ENCODE data around the gene RPS6KA3.
A peak's percentile ranks its signal among the peaks of the same experiment; 100 is the strongest.

Gene RPS6KA3

DNA sequence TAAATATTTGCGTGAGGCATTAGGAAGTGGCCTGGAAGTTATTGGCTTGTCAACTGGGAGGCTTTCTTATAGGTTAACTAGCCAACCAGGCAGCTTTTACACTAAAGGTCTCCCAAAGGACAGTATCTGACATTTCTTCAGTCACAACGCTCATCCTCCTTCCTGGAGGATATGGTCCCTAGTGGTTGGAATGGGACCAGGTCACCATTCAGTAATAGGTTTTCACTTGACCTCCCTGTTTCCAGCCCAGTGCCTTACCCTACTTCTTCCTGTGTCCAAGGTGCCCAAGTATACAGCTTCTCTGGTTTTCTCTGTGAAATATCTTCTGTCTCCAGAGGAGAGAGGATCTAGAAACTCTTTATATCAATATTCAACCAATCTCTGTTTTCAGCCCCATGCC is 38.5 kb downstream of the RPS6KA3 start:
- H3K27ac ChIP-seq (ENCODE audit: low read depth, low read length), result no peak overlapping the region
- no peak overlapping the region for H3K9ac ChIP-seq (ENCODE audit: low read length in 5 of 5)
- H3K4me1 ChIP-seq (ENCODE audit: control insufficient read depth in 5 of 5, insufficient read depth in 5 of 5, low read length in 5 of 5), result peaks cover 0 to 11% (median 7%) of the 10 kb centered on the region in 5 donors
- H3K4me3 ChIP-seq (ENCODE audit: low read depth in 1 of 5, low read length in 5 of 5), result no peak overlapping the region
- H3K36me3 ChIP-seq (ENCODE audit: control insufficient read depth in 5 of 5, insufficient read depth in 5 of 5, low read length in 5 of 5), result peaks cover 0 to 5% (median 3%) of the 10 kb centered on the region in 5 donors
- no peaks in the 10 kb centered on the region for H3K9me3 ChIP-seq (ENCODE audit: control insufficient read depth in 5 of 5, low read length in 5 of 5)
- peaks cover 0 to 7% (median 0%) of the 10 kb centered on the region in 5 donors for H3K27me3 ChIP-seq (ENCODE audit: control insufficient read depth in 5 of 5, insufficient read depth in 4 of 5, low read length in 5 of 5)

DNA sequence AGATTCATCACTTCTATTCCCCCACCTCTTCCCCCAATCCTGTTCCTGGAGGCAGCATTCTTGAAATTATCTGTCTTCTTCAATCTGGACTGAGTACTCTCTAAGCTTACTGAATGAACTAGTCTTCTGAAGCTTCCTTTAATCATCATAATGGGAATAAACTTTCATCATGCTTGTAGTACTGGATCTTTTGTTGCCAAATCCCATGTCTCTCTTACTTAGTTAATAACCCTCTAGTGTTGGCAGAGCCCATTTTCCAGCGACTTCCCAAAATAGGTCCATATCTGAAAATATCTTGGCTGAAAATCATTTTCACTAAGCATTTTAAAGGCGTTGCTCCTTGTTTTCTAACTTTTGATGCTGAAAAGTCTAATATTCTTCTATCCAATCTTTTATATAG is 39.6 kb downstream of the RPS6KA3 start:
- Histone ChIP-seq H3K9ac (ENCODE audit: low read length in 5 of 5) (no peak overlapping the region), H3K4me1 (ENCODE audit: control insufficient read depth in 5 of 5, insufficient read depth in 5 of 5, low read length in 5 of 5) (peaks cover 0 to 11% (median 7%) of the 10 kb centered on the region in 5 donors), H3K27ac (ENCODE audit: low read depth, low read length) (no peak overlapping the region), H3K27me3 (ENCODE audit: control insufficient read depth in 5 of 5, insufficient read depth in 4 of 5, low read length in 5 of 5) (peaks cover 0 to 7% (median 0%) of the 10 kb centered on the region in 5 donors), H3K9me3 (ENCODE audit: control insufficient read depth in 5 of 5, low read length in 5 of 5) (no peaks in the 10 kb centered on the region), H3K36me3 (ENCODE audit: control insufficient read depth in 5 of 5, insufficient read depth in 5 of 5, low read length in 5 of 5) (peaks cover 0 to 5% (median 0%) of the 10 kb centered on the region in 5 donors), H3K4me3 (ENCODE audit: low read depth in 1 of 5, low read length in 5 of 5) (no peak overlapping the region)

DNA sequence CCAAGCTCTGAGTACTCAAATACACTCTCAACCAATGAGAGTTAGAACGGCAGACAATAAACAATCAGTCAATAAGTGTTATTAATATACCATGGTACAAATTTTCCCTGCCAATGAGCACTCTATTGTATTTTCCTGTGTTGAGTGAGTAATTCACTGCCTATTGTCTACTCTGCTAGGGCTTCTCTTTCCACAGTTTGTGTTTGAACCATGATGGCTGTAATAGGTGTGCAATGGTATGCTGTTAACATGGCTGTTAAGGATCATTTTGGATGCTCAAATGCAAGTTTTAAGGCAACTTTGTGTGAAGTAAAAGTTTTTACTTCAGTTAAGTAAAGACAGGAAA is 41.2 kb downstream of the RPS6KA3 start:
- H3K4me1 ChIP-seq (ENCODE audit: control insufficient read depth in 5 of 5, insufficient read depth in 5 of 5, low read length in 5 of 5), result peaks cover 0 to 11% (median 10%) of the 10 kb centered on the region in 5 donors
- H3K36me3 ChIP-seq (ENCODE audit: control insufficient read depth in 5 of 5, insufficient read depth in 5 of 5, low read length in 5 of 5), result peaks cover 0 to 5% (median 0%) of the 10 kb centered on the region in 5 donors
- no peak overlapping the region for H3K9ac ChIP-seq (ENCODE audit: low read length in 5 of 5)
- H3K27ac ChIP-seq (ENCODE audit: low read depth, low read length), result no peak overlapping the region
- H3K4me3 ChIP-seq (ENCODE audit: low read depth in 1 of 5, low read length in 5 of 5), result no peak overlapping the region
- peaks cover 0 to 4% (median 0%) of the 10 kb centered on the region in 5 donors for H3K27me3 ChIP-seq (ENCODE audit: control insufficient read depth in 5 of 5, insufficient read depth in 4 of 5, low read length in 5 of 5)
- no peaks in the 10 kb centered on the region for H3K9me3 ChIP-seq (ENCODE audit: control insufficient read depth in 5 of 5, low read length in 5 of 5)

DNA sequence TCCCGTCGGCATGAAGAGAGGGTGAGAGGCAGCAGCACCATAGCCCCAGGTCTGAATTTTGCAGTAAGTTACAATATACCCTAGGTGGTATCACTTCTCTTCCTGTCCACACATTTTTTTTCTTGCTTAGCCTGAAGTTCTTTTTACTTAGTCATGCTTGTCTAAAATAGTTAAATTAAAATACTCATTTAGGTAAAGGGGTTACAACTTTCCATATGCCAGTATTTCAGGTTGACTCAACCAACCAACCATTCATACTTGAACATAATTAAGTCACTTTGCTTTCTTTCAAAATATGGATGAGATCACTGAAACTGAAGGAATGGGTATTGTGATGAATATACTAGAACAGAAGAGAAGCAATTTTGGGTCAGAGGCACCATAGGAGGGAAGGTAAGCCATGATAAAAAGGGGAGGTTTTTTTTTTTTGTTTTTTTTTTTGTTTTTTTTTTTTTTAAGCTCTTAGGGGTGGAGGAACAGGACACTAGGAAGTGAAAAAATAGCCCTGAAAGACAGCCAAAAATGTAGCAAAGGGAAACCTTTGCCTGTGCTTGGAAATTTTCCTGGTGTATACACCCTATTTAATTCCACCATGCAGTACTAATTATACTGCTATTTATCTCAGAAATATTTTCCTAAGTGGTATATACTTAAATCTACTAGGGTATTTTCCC is 41.8 kb downstream of the RPS6KA3 start:
- Histone ChIP-seq H3K9ac (ENCODE audit: low read length in 5 of 5) (no peak overlapping the region), H3K4me3 (ENCODE audit: low read depth in 1 of 5, low read length in 5 of 5) (no peak overlapping the region), H3K27me3 (ENCODE audit: control insufficient read depth in 5 of 5, insufficient read depth in 4 of 5, low read length in 5 of 5) (peaks cover 0 to 4% (median 0%) of the 10 kb centered on the region in 5 donors), H3K36me3 (ENCODE audit: control insufficient read depth in 5 of 5, insufficient read depth in 5 of 5, low read length in 5 of 5) (peaks cover 0 to 5% (median 0%) of the 10 kb centered on the region in 5 donors), H3K4me1 (ENCODE audit: control insufficient read depth in 5 of 5, insufficient read depth in 5 of 5, low read length in 5 of 5) (peaks cover 0 to 11% (median 10%) of the 10 kb centered on the region in 5 donors), H3K27ac (ENCODE audit: low read depth, low read length) (no peak overlapping the region), H3K9me3 (ENCODE audit: control insufficient read depth in 5 of 5, low read length in 5 of 5) (no peaks in the 10 kb centered on the region)

DNA sequence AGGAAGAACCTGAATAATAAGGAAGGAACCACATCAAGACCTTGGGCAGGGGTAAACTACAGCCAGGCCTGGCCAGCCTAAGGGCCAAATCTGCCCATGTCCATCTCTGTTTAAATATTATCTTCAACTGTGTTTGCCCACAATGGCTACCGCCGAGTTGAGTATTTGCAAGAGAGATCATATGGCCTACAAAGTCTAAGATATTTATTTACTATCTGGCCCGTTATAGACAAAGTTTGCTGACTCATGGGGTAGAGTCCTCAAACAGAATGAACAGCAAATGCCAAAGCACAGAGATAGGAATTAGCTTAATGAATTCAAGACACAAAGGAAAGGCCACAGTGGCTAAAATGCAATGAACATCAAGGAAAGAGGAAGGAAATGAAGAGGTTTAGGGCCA is 44.8 kb downstream of the RPS6KA3 start:
- Histone ChIP-seq H3K36me3 (ENCODE audit: control insufficient read depth in 5 of 5, insufficient read depth in 5 of 5, low read length in 5 of 5) (no peaks in the 10 kb centered on the region), H3K27ac (ENCODE audit: low read depth, low read length) (no peak overlapping the region), H3K27me3 (ENCODE audit: control insufficient read depth in 5 of 5, insufficient read depth in 4 of 5, low read length in 5 of 5) (peaks cover 0 to 4% (median 0%) of the 10 kb centered on the region in 5 donors), H3K4me3 (ENCODE audit: low read depth in 1 of 5, low read length in 5 of 5) (no peak overlapping the region), H3K4me1 (ENCODE audit: control insufficient read depth in 5 of 5, insufficient read depth in 5 of 5, low read length in 5 of 5) (peaks cover 0 to 11% (median 8%) of the 10 kb centered on the region in 5 donors), H3K9ac (ENCODE audit: low read length in 5 of 5) (no peak overlapping the region), H3K9me3 (ENCODE audit: control insufficient read depth in 5 of 5, low read length in 5 of 5) (no peaks in the 10 kb centered on the region)

DNA sequence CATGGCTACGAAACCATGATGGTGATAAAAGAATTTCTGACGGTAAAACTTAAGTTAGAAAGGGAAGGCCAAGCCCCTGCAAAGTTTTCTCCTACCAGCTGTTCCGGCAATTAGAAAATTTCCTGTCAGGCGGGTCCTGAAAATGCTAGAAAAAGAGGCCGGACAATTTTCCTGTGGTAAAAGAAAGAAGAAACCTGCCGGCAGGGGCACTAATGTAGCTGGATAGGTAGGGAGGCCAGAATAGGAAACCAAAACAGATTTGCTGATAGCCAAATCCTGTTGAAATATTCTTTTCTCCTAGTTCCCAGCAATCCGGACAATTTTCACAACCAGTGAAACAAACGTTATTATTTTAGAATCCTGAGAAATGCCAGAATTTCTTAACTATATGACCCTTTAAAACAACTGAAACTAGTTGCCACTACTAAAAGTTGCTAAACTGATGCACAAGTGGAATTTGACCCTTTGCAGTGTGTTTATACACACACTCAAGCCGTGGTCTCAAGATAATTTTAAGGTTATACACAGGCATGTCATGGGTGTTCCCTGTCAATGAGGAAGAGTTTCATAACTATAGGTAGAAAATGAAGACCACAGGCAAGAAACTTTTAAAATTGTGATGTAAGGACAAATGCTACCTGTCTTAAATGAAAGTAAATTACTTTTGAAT is 47.7 kb downstream of the RPS6KA3 start:
- Histone ChIP-seq H3K36me3 (ENCODE audit: control insufficient read depth in 5 of 5, insufficient read depth in 5 of 5, low read length in 5 of 5) (no peaks in the 10 kb centered on the region), H3K9me3 (ENCODE audit: control insufficient read depth in 5 of 5, low read length in 5 of 5) (no peaks in the 10 kb centered on the region), H3K4me3 (ENCODE audit: low read depth in 1 of 5, low read length in 5 of 5) (peak overlapping the region in 2 of 5 donors; percentile 42 to 48), H3K4me1 (ENCODE audit: control insufficient read depth in 5 of 5, insufficient read depth in 5 of 5, low read length in 5 of 5) (peaks cover 0 to 4% (median 0%) of the 10 kb centered on the region in 5 donors), H3K9ac (ENCODE audit: low read length in 5 of 5) (peak overlapping the region in 1 of 5 donors; percentile 39), H3K27ac (ENCODE audit: low read depth, low read length) (peak overlapping the region; percentile 76), H3K27me3 (ENCODE audit: control insufficient read depth in 5 of 5, insufficient read depth in 4 of 5, low read length in 5 of 5) (peaks cover 0 to 6% (median 0%) of the 10 kb centered on the region in 5 donors)

DNA sequence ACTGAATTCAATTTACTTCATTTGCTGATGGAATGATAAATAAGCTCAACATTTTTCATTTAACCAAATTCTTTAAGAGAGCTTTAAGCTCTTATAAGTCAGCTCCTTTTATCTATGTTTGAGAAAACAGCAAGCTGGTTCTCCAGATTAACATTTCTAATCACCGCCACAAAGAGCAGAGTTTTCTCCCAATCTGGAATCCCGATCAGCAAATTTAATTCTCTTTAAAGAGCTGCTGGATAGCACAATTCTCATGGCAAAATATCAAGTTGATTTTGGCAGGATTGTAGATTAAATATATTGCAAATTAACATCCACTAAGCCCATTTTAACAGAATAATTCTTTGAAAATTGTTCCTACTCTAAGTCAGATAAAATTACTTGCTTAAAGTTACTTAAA is 48.8 kb downstream of the RPS6KA3 start:
- no peaks in the 10 kb centered on the region for H3K36me3 ChIP-seq (ENCODE audit: control insufficient read depth in 5 of 5, insufficient read depth in 5 of 5, low read length in 5 of 5)
- peaks cover 0 to 4% (median 0%) of the 10 kb centered on the region in 5 donors for H3K4me1 ChIP-seq (ENCODE audit: control insufficient read depth in 5 of 5, insufficient read depth in 5 of 5, low read length in 5 of 5)
- peak overlapping the region in 1 of 5 donors; percentile 33 for H3K9ac ChIP-seq (ENCODE audit: low read length in 5 of 5)
- peak overlapping the region in 3 of 5 donors; percentile 26 to 48 (median 42) for H3K4me3 ChIP-seq (ENCODE audit: low read depth in 1 of 5, low read length in 5 of 5)
- H3K9me3 ChIP-seq (ENCODE audit: control insufficient read depth in 5 of 5, low read length in 5 of 5), result no peaks in the 10 kb centered on the region
- H3K27me3 ChIP-seq (ENCODE audit: control insufficient read depth in 5 of 5, insufficient read depth in 4 of 5, low read length in 5 of 5), result peaks cover 0 to 6% (median 0%) of the 10 kb centered on the region in 5 donors
- H3K27ac ChIP-seq (ENCODE audit: low read depth, low read length), result peak overlapping the region; percentile 76

DNA sequence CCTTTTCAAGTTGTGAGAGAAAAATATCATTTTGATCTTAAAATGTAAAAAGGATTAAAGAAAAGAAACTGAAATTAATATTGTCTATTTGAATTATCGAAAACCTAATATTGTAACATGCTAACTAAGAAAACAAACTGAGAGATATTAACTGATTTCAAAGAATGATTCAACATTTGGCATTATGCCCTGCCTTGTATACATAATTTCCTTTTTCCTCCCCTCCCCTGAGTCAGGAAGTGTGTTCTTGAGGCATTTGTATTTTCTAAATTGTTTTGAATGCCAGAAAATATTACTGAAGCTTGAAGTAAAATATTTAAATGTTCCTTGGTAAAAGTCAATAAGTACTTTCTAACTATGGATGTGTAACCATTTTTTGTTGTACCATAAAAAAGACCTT is 49.4 kb downstream of the RPS6KA3 start:
- no peak overlapping the region for H3K9ac ChIP-seq (ENCODE audit: low read length in 5 of 5)
- peak overlapping the region; percentile 76 for H3K27ac ChIP-seq (ENCODE audit: low read depth, low read length)
- H3K4me3 ChIP-seq (ENCODE audit: low read depth in 1 of 5, low read length in 5 of 5), result peak overlapping the region in 3 of 5 donors; percentile 26 to 40 (median 32)

DNA sequence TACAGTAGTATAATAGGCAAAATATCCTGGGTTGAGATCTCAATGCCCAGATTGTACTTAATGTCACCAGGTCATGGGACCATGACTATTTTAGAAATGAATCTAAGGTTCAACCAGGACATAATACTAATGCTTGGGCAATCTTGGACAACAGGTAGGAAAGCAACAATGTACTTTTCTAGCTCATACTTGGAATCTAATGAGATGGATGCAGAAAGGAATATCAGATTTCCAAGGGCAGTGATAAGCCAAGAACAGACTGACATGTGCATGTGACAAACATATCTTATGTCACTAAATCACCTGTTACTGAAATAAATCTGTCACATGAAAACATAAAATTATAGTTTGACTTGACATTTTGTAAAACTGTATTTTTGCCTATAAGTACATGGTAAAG is 51.1 kb downstream of the RPS6KA3 start:
- Histone ChIP-seq H3K36me3 (ENCODE audit: control insufficient read depth in 5 of 5, insufficient read depth in 5 of 5, low read length in 5 of 5) (no peaks in the 10 kb centered on the region), H3K27ac (ENCODE audit: low read depth, low read length) (no peak overlapping the region), H3K9ac (ENCODE audit: low read length in 5 of 5) (no peak overlapping the region), H3K4me3 (ENCODE audit: low read depth in 1 of 5, low read length in 5 of 5) (no peak overlapping the region), H3K4me1 (ENCODE audit: control insufficient read depth in 5 of 5, insufficient read depth in 5 of 5, low read length in 5 of 5) (peaks cover 0 to 3% (median 0%) of the 10 kb centered on the region in 5 donors), H3K27me3 (ENCODE audit: control insufficient read depth in 5 of 5, insufficient read depth in 4 of 5, low read length in 5 of 5) (peaks cover 0 to 6% (median 0%) of the 10 kb centered on the region in 5 donors), H3K9me3 (ENCODE audit: control insufficient read depth in 5 of 5, low read length in 5 of 5) (no peaks in the 10 kb centered on the region)

More for the DNA sequence above, 49.4 kb downstream of the RPS6KA3 start:
- H3K36me3 ChIP-seq (ENCODE audit: control insufficient read depth in 5 of 5, insufficient read depth in 5 of 5, low read length in 5 of 5), result no peaks in the 10 kb centered on the region
- peaks cover 0 to 4% (median 0%) of the 10 kb centered on the region in 5 donors for H3K4me1 ChIP-seq (ENCODE audit: control insufficient read depth in 5 of 5, insufficient read depth in 5 of 5, low read length in 5 of 5)
- H3K9me3 ChIP-seq (ENCODE audit: control insufficient read depth in 5 of 5, low read length in 5 of 5), result no peaks in the 10 kb centered on the region
- H3K27me3 ChIP-seq (ENCODE audit: control insufficient read depth in 5 of 5, insufficient read depth in 4 of 5, low read length in 5 of 5), result peaks cover 0 to 6% (median 0%) of the 10 kb centered on the region in 5 donors

DNA sequence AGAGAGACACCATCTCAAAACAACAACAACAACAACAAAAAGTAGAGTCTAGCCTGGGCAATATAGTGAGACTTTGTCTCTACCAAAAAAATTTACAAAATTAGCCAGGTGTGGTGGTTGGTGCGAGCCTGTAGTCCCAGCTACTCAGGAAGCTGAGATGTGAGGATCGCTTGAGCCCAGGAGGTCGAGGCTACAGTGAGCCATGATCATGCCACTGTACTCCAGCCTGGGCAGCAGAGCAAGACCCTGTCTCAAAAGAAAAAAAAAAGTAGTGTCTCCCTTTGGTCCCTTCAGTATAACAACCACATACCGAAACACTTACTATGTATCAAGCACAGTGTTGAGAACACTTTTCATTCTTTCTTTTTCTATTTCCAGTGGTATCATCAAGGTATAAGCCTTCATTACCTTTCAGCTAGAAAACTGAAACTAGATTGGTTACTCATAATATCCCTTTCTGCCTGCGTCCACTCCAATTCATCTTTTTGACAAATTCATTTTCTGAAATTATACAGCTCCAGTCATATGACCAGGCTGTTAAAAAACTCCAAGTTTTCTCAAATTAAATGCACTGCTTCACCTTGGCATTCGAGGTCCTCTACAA is 54.1 kb downstream of the RPS6KA3 start:
- Histone ChIP-seq H3K9me3 (ENCODE audit: control insufficient read depth in 5 of 5, low read length in 5 of 5) (no peaks in the 10 kb centered on the region), H3K4me3 (ENCODE audit: low read depth in 1 of 5, low read length in 5 of 5) (no peak overlapping the region), H3K4me1 (ENCODE audit: control insufficient read depth in 5 of 5, insufficient read depth in 5 of 5, low read length in 5 of 5) (peaks cover 0 to 3% (median 0%) of the 10 kb centered on the region in 5 donors), H3K9ac (ENCODE audit: low read length in 5 of 5) (no peak overlapping the region), H3K36me3 (ENCODE audit: control insufficient read depth in 5 of 5, insufficient read depth in 5 of 5, low read length in 5 of 5) (peaks cover 0 to 9% (median 2%) of the 10 kb centered on the region in 5 donors), H3K27me3 (ENCODE audit: control insufficient read depth in 5 of 5, insufficient read depth in 4 of 5, low read length in 5 of 5) (peaks cover 0 to 6% (median 0%) of the 10 kb centered on the region in 5 donors), H3K27ac (ENCODE audit: low read depth, low read length) (no peak overlapping the region)
